SH-SY5Y (cell line): ENCODE results near the gene MS4A12.

Source experiments
- GATA2 ChIP-seq: IDR thresholded peaks from 2 replicates; pipeline ENCODE4 v1.6.1; 2011; ENCODE audit warnings: mild to moderate bottlenecking, low read depth, low read length
- GATA3 ChIP-seq: IDR thresholded peaks from 2 replicates; pipeline ENCODE4 v1.6.1; 2011; ENCODE audit warnings: low read depth, mild to moderate bottlenecking, low read length, moderate library complexity

DNA sequence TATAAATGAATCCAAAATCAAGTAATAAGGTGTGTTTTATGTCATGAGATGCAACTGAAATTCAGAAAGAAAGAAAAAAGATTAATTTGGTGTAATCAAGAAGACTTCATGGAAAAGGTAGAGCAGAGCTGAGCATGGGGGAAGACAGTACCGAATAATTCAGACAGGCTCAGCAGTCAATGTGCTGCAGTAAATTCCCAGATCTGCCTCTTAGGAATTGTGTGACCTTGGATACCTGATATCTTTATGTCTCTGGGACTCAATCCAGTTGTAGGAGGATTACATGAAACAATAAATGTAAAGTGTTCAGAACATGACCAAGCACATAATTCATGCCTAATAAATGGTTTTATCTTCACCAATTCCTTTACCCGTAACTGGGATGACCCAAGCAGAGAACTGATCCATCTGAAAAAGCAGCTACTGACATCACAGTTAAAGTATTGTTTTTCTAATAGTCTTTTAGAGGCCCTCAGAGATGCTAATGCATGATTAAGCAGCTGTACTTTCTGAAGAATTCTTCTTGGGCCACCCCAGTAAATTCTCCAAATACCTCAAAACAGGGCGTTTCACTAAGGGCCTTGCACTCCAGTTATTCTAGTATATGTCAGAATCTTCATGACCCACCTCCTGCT lies 7.8 kb downstream of the MS4A12 start:
- TF ChIP-seq GATA3 (no peak), GATA2 (no peak)
